NCI-H1092 treated with DMSO at 0.1 percent for 48 hours (cell line): Measurements from ENCODE around the gene PSMD2.
A peak's percentile ranks its signal among the peaks of the same experiment; 100 is the strongest.
"Not testable (repeated sequence)": the region's sequence is repeated elsewhere in the genome, so short reads cannot be mapped to it uniquely, and the experiment has no call there.

Source experiments
- DNase-seq: peaks from one replicate; lab custom pipeline; 2025; lab: John Stamatoyannopoulos, UW

PSMD2 gene

GRCh38 chr3:184298759-184299487 lies at the start of gene PSMD2:
TSS of gene PSMD2 (plus strand) at chr3:184299241. CDS start at chr3:184299267, 26 bp downstream.
- DNase-seq, result peak; percentile 93

GRCh38 chr3:184249412-184250166 lies 49.5 kb upstream of the PSMD2 start, which contains the start of gene EEF1AKMT4:
TSS of gene EEF1AKMT4 (plus strand) at chr3:184249672. CDS start at chr3:184249695, 23 bp downstream.
- DNase-seq, result peak; percentile 99

- DNase-seq, result peak; percentile 90
Measured at GRCh38 chr3:184250167-184250828, 48.7 kb upstream of the PSMD2 start.

GRCh38 chr3:184255291-184256039 lies 43.6 kb upstream of the PSMD2 start:
- no peak for DNase-seq

- no peak for DNase-seq
Measured at GRCh38 chr3:184257083-184257915, 41.7 kb upstream of the PSMD2 start.

GRCh38 chr3:184258926-184259325 lies 40.1 kb upstream of the PSMD2 start:
- no peak for DNase-seq

- no peak for DNase-seq
Measured at GRCh38 chr3:184259396-184259877, 39.6 kb upstream of the PSMD2 start.

- DNase-seq, result peak; percentile 27
Measured at GRCh38 chr3:184259878-184260723, 38.9 kb upstream of the PSMD2 start.

- peak; percentile 27 for DNase-seq
Measured at GRCh38 chr3:184260724-184261269, 38.2 kb upstream of the PSMD2 start.

- DNase-seq, result peak; percentile 85
Measured at GRCh38 chr3:184261270-184261853, 37.7 kb upstream of the PSMD2 start, which contains the start of gene CAMK2N2. TSS of gene CAMK2N2 (minus strand) at chr3:184261553. CDS start at chr3:184261285, 268 bp downstream.

GRCh38 chr3:184261854-184262763 lies 36.9 kb upstream of the PSMD2 start:
- DNase-seq, result peak; percentile 70

GRCh38 chr3:184262764-184263179 lies 36.3 kb upstream of the PSMD2 start:
- DNase-seq, result no peak

GRCh38 chr3:184267249-184267648 lies 31.8 kb upstream of the PSMD2 start:
- DNase-seq, result not testable (repeated sequence)

GRCh38 chr3:184272269-184272668 lies 26.8 kb upstream of the PSMD2 start:
- DNase-seq, result no peak

GRCh38 chr3:184275381-184275701 lies 23.7 kb upstream of the PSMD2 start:
- no peak for DNase-seq

GRCh38 chr3:184275961-184276910 lies 22.8 kb upstream of the PSMD2 start, which contains the start of gene ECE2:
TSS of gene ECE2 (plus strand) at chr3:184276022. CDS start at chr3:184276154, 132 bp downstream.
- DNase-seq, result no peak

- DNase-seq, result no peak
Measured at GRCh38 chr3:184277366-184277765, 21.7 kb upstream of the PSMD2 start.
